Sigmoid colon (tissue), 7 donors: Measurements from ENCODE around the gene HLA-DRB5. TPM values are rescaled to one million over a fixed set of nuclear protein-coding genes. Genes with fewer than 3 reads are reported as not detected.

Experiments used
- polyA plus RNA-seq, 3 donors: library from polyadenylated mRNA; stranded (reverse); fragments of 200-250 nt; gene quantifications; one replicate each; pipeline ENCODE4 v1.2.3, GENCODE V29; 2013
- small RNA-seq, 3 donors: library from RNA; depleted of rRNA; stranded (forward); fragments of <200 nt; gene quantifications; one replicate each; pipeline ENCODE3, GENCODE V24; 2016
- total RNA-seq, 4 donors: library from RNA; depleted of rRNA; stranded (reverse); fragments of >200 nt; gene quantifications; one replicate each; pipeline ENCODE4 v1.1.0, GENCODE V29; 2016
- donor health status: healthy with polysubstance abuse.
- donor health status: Bipolar disorder and iron deficiency.
- donor health status: healthy.

Gene HLA-DRB5
- total and polyA plus RNA-seq, 7 donors = 0.71 to 20.8 (median 2.1) TPM; not detected in 1

Small RNAs within 50 kb of the gene (small RNA-seq; reads per million reads assigned to genes)
- 0 reads per million in 3 donors for gene RNU1-61P

Other genes starting within 250 kb of the HLA-DRB5 start
- not detected for gene TSBP1, start 158.4 kb downstream of the HLA-DRB5 start, total RNA-seq
- gene TSBP1, start 158.4 kb downstream of the HLA-DRB5 start, polyA plus RNA-seq = not detected
- not detected for gene BTNL2, start 123.1 kb downstream of the HLA-DRB5 start, total RNA-seq
- gene BTNL2, start 123.1 kb downstream of the HLA-DRB5 start, polyA plus RNA-seq = not detected
- 100 to 1,000 TPM; 101 to 151 (median 113) TPM for gene HLA-DRA, start 90.4 kb downstream of the HLA-DRB5 start, total RNA-seq
- gene HLA-DRA, start 90.4 kb downstream of the HLA-DRB5 start, polyA plus RNA-seq = 1,000 to 10,000 TPM in 1 of 3 donors, 100 to 1,000 TPM in 2; 137 to 1,090 (median 722) TPM
- 10 to 100 TPM; 23.5 to 44.6 (median 27.7) TPM for gene HLA-DRB1, start 59.6 kb upstream of the HLA-DRB5 start, total RNA-seq
- 100 to 1,000 TPM in 2 of 3 donors, 10 to 100 TPM in 1; 25.8 to 414 (median 158) TPM for gene HLA-DRB1, start 59.6 kb upstream of the HLA-DRB5 start, polyA plus RNA-seq
- 1 to 10 TPM in 3 of 4 donors, under 1 TPM in 1; 0.16 to 9.5 (median 4.0) TPM for gene HLA-DQA1, start 107.1 kb upstream of the HLA-DRB5 start, total RNA-seq
- 100 to 1,000 TPM in 2 of 3 donors, 10 to 100 TPM in 1; 32.4 to 250 (median 129) TPM for gene HLA-DQA1, start 107.1 kb upstream of the HLA-DRB5 start, polyA plus RNA-seq
- 1 to 10 TPM in 2 of 4 donors, under 1 TPM in 2; under 0.01 to 3.5 (median 1.7) TPM for gene HLA-DQB1, start 136.4 kb upstream of the HLA-DRB5 start, total RNA-seq
- gene HLA-DQB1, start 136.4 kb upstream of the HLA-DRB5 start, polyA plus RNA-seq = 100 to 1,000 TPM in 1 of 3 donors, 10 to 100 TPM in 2; 36.6 to 182 (median 77.9) TPM
- 1 to 10 TPM in 2 of 4 donors, under 1 TPM in 1, not detected in 1; 0.36 to 1.7 (median 1.2) TPM for gene HLA-DQA2, start 211.1 kb upstream of the HLA-DRB5 start, total RNA-seq
- gene HLA-DQA2, start 211.1 kb upstream of the HLA-DRB5 start, polyA plus RNA-seq = under 1 TPM in 1 of 3 donors, not detected in 2; 0.17 TPM
- gene HLA-DQB2, start 233.2 kb upstream of the HLA-DRB5 start, total RNA-seq = 1 to 10 TPM in 1 of 4 donors, under 1 TPM in 2, not detected in 1; 0.41 to 1.1 (median 0.49) TPM
- under 1 TPM in 2 of 3 donors, not detected in 1; 0.69 to 0.87 TPM for gene HLA-DQB2, start 233.2 kb upstream of the HLA-DRB5 start, polyA plus RNA-seq